K562 (cell line): ENCODE data around the gene NLRP12. TPM values are rescaled to one million over a fixed set of nuclear protein-coding genes. Genes with fewer than 3 reads are reported as not detected.
A peak's percentile ranks its signal among the peaks of the same experiment; 100 is the strongest.

Source experiments
- ATAC-seq: fragments of 200-7000 bp; cut with Tn5 transposase; 3 replicates; pipeline ENCODE4 v1.9.1; 2020; ENCODE audit warnings: moderate library complexity
- BruUV-seq: library from RNA; stranded (reverse); fragments of 400-500 nt; replicated peaks from 2 replicates; lab custom pipeline; 2021; lab: Mats Ljungman, UMichigan
- CTCF ChIA-PET: fragments of 300-600 bp; formaldehyde crosslinking; extraction: SDS; loops from one replicate; lab custom pipeline; 2021; ENCODE audit warnings: low intra/inter-chr PET ratio; lab: Yijun Ruan, JAX
- POLR2A ChIA-PET: fragments of 300-600, 350-650 bp; sonication (Branson Sonifier 250); formaldehyde crosslinking; extraction: SDS; loops from one replicate; lab custom pipeline; 2021; ENCODE audit warnings: antibody characterized with exemption, inconsistent platforms; lab: Yijun Ruan, JAX
- DNase-seq, 4 experiments: peaks; one replicate each; pipeline versions ENCODE4 v3.0.0 to v3.0.0-alpha.2; 2011 to 2018; ENCODE audit warnings: low spot score in 3 of 4, mixed read lengths in 3 of 4; ENCODE audit errors: extremely low read depth in 1 of 4
- FAIRE-seq: peaks from 2 replicates; lab custom pipeline; 2011; peaks lifted over from hg19 to GRCh38; lab: Jason Lieb, UNC
- H2AFZ ChIP-seq: 2 replicates; pipeline ENCODE4 v1.6.0; 2011; ENCODE audit warnings: low read depth, low read length, control low read depth, inconsistent platforms
- H3K27ac ChIP-seq: fragments of 200-600 bp; 3 replicates; pipeline ENCODE4 v1.8.0; 2011; ENCODE audit warnings: low read depth, mild to moderate bottlenecking, control low read depth, inconsistent platforms, low read length, moderate library complexity, mixed read lengths; ENCODE audit errors: extremely low read depth
- H3K27me3 ChIP-seq, 2 experiments: fragments of 300-600 bp in 1 of 2; 2 replicates in 1 of 2; 3 replicates in 1 of 2; pipeline versions ENCODE4 v1.6.0 to v1.8.0; 2011; ENCODE audit warnings: inconsistent platforms in 2 of 2, low read length in 2 of 2, mild to moderate bottlenecking in 1 of 2, mixed read lengths in 1 of 2, moderate library complexity in 1 of 2; ENCODE audit not compliant: control insufficient read depth in 2 of 2, insufficient read depth in 2 of 2
- H3K36me3 ChIP-seq: fragments of 300-600 bp; 3 replicates; pipeline ENCODE4 v1.8.0; 2011; ENCODE audit warnings: mild to moderate bottlenecking, low read length, inconsistent platforms; ENCODE audit not compliant: control insufficient read depth, insufficient read depth
- H3K4me1 ChIP-seq, 2 experiments: fragments of 200-600 bp in 1 of 2; replicated peaks in 1 of 2; 2 replicates in 1 of 2; 3 replicates in 1 of 2; pipeline versions ENCODE4 v1.5.1 to v1.8.0; 2011; ENCODE audit warnings: inconsistent platforms in 2 of 2, low read length in 2 of 2, mild to moderate bottlenecking in 1 of 2, mixed read lengths in 1 of 2, moderate library complexity in 1 of 2; ENCODE audit not compliant: control insufficient read depth in 2 of 2, insufficient read depth in 2 of 2
- H3K4me2 ChIP-seq: 2 replicates; pipeline ENCODE4 v1.6.1; 2011; ENCODE audit warnings: low read length, control low read depth, inconsistent platforms, mixed read lengths; ENCODE audit not compliant: insufficient read depth
- H3K4me3 ChIP-seq: fragments of 200-600 bp; sonication (generic), shearing (Covaris generic); 2 replicates; pipeline ENCODE4 v1.5.1; 2016; ENCODE audit warnings: control low read depth, inconsistent platforms
- H3K79me2 ChIP-seq: fragments of 200-600 bp; 3 replicates; pipeline ENCODE4 v1.8.0; 2011; ENCODE audit warnings: low read length, inconsistent platforms; ENCODE audit not compliant: control insufficient read depth, insufficient read depth
- H3K9ac ChIP-seq, 2 experiments: 2 replicates each; pipeline versions ENCODE4 v1.6.0 to v1.6.1; 2011; ENCODE audit warnings: low read depth in 2 of 2, low read length in 2 of 2, control low read depth in 1 of 2, inconsistent platforms in 1 of 2, mild to moderate bottlenecking in 1 of 2, mixed read lengths in 1 of 2; ENCODE audit not compliant: insufficient read depth in 1 of 2
- H3K9me1 ChIP-seq: one replicate; pipeline ENCODE4 v1.6.0; 2011; ENCODE audit warnings: inconsistent platforms, mild to moderate bottlenecking, low read length, moderate library complexity; ENCODE audit not compliant: control insufficient read depth, insufficient read depth
- H3K9me3 ChIP-seq: replicated peaks from 2 replicates; pipeline ENCODE4 v1.5.1; 2011; ENCODE audit warnings: low read depth, low read length, inconsistent platforms; ENCODE audit not compliant: control insufficient read depth, insufficient read depth
- H4K20me1 ChIP-seq: replicated peaks from 2 replicates; pipeline ENCODE4 v1.6.1; 2011; ENCODE audit warnings: low read length, inconsistent platforms, mixed read lengths; ENCODE audit not compliant: control insufficient read depth, insufficient read depth
- ZFX ChIP-seq: sonication (generic); formaldehyde crosslinking; IDR thresholded peaks from 2 replicates; pipeline ENCODE4 v1.8.0; 2022; ENCODE audit warnings: mild to moderate bottlenecking, missing genetic modification reagents, moderate library complexity
- WGBS: fragments of 100-300 bp; shearing (Covaris generic); methylation state at CpG from one replicate; pipeline ENCODE4 v1.1.6; 2016; ENCODE audit warnings: low coverage, mixed read lengths; ENCODE audit not compliant: insufficient coverage; ENCODE audit errors: missing lambda C conversion rate; 5-methylcytosine and 5-hydroxymethylcytosine counted together
- in situ Hi-C: fragments of 300-500 bp; cut with MboI; formaldehyde crosslinking; loops from 4 replicates; pipeline ENCODE4 v1.15.0; 2018; ENCODE audit warnings: inconsistent platforms, mixed read lengths
- intact Hi-C: fragments of 100-400 bp; cut with micrococcal nuclease; formaldehyde crosslinking; loops from 2 replicates; pipeline ENCODE4 v1.14.2; 2022
- polyA plus RNA-seq, 8 experiments: library from polyadenylated mRNA; depleted of rRNA in 4 of 8; stranded (reverse) in 5 of 8; unstranded in 3 of 8; fragments of >200 nt; fragmentation: Nextera tagmentation in 2 of 8; fragmentation: Illumina TruSeq in 1 of 8; extraction: Ambion mirVana in 2 of 8; extraction: Trizol in 1 of 8; gene quantifications; 2 replicates each; pipeline versions ENCODE4 v1.2.1 to v1.2.3, GENCODE V29; 2011 to 2014; ENCODE audit warnings: inconsistent platforms in 1 of 8, missing spikeins in 1 of 8
- total RNA-seq, 7 experiments: library from RNA; depleted of rRNA in 6 of 7; stranded (reverse); fragments of >200 nt in 6 of 7; fragmentation: Illumina TruSeq in 2 of 7; extraction: Trizol in 2 of 7; gene quantifications; 2 replicates each; pipeline versions ENCODE4 v1.2.1 to v1.2.3, GENCODE V29; 2011 to 2021; ENCODE audit warnings: low replicate concordance in 1 of 7
- TF ChIP-seq, protein P1 (sequence below): sonication (generic); formaldehyde crosslinking; IDR thresholded peaks from 2 replicates; pipeline ENCODE4 v1.8.0; 2023; ENCODE audit warnings: mild to moderate bottlenecking, missing genetic modification reagents

The NLRP12 gene
- total and polyA plus RNA-seq, 9 of the 15 experiments (the other 6 are each of a cell fraction or from before 2014, with no cell fraction given) = not detected

DNA sequence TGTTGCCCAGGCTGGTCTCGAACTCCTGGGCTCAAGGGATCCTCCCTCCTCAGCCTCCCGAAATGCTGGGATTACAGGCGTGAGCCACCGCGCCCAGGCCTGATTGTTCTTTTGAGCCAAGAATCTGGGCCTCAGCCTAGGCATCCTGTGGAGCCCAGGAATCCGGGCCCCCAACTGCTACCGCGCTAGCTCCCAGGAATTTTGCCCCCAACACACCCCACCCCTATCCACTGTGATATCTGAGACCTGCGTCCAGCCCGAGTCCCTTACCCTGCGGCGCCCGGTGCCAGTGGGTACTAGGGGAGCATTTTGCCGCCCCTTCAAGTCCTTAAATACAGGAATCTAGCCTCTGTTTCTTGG, 42.7 kb upstream of the NLRP12 start:
- Histone ChIP-seq H3K4me1 (peaks cover 27 to 51% of the 10 kb centered on the region in 2 experiments; a peak in 4 of 5 replicates), H3K79me2 (peaks cover 31% of the 10 kb centered on the region), H4K20me1 (0 out of 2 replicates have a peak, but pooled peaks cover 5% of the 10 kb centered on the region), H3K27ac (peak overlapping the region; percentile 76; the same call in 2 of the 3 replicates), H3K4me3 (peak overlapping the region; percentile 40), H2AFZ (peak overlapping the region; percentile 61), H3K27me3 (peaks cover 7 to 20% of the 10 kb centered on the region in 2 experiments; a peak in 3 of 5 replicates), H3K36me3 (peaks cover 8% of the 10 kb centered on the region; the same call in 2 of the 3 replicates), H3K9me3 (no peaks in the 10 kb centered on the region), H3K9me1 (peaks cover 4% of the 10 kb centered on the region), H3K4me2 (peak overlapping the region; percentile 69), H3K9ac (peak overlapping the region; percentile 61 to 84; a peak in 3 of 4 replicates)
- intact Hi-C loops (no loop called here), in situ Hi-C loops (no loop called here)
- 0 out of 2 replicates have a peak, but pooled peaks have one; percentile 14 for TF ChIP-seq ZFX (CRISPR knock-in tag)
- TF ChIP-seq, protein P1, sequence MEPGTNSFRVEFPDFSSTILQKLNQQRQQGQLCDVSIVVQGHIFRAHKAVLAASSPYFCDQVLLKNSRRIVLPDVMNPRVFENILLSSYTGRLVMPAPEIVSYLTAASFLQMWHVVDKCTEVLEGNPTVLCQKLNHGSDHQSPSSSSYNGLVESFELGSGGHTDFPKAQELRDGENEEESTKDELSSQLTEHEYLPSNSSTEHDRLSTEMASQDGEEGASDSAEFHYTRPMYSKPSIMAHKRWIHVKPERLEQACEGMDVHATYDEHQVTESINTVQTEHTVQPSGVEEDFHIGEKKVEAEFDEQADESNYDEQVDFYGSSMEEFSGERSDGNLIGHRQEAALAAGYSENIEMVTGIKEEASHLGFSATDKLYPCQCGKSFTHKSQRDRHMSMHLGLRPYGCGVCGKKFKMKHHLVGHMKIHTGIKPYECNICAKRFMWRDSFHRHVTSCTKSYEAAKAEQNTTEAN (CRISPR knock-in tag) = no peak
- BruUV-seq = no TSS peak
- ATAC-seq (no peak), FAIRE-seq (no peak), DNase-seq (no peak)
- WGBS = 84% methylated on average over 14 of the region's 14 CpGs
- CTCF ChIA-PET = no interaction called here
- POLR2A ChIA-PET = interaction anchor here (1.0 to 2.6 kb wide), 3 partner anchors 11 to 23 kb away, joined by 3 to 27 read pairs (median 4); no protein-coding TSS in a partner anchor
